ENCODE measurements around the gene SLC20A1. TPM values are rescaled to one million over a fixed set of nuclear protein-coding genes. Genes with fewer than 3 reads are reported as not detected.
"Not testable (repeated sequence)": the region's sequence is repeated elsewhere in the genome, so short reads cannot be mapped to it uniquely, and the experiment has no call there.

The SLC20A1 gene
- total RNA-seq, 4 donors from 2014 or later: 19.2 to 50.6 (median 34.5) TPM

DNA sequence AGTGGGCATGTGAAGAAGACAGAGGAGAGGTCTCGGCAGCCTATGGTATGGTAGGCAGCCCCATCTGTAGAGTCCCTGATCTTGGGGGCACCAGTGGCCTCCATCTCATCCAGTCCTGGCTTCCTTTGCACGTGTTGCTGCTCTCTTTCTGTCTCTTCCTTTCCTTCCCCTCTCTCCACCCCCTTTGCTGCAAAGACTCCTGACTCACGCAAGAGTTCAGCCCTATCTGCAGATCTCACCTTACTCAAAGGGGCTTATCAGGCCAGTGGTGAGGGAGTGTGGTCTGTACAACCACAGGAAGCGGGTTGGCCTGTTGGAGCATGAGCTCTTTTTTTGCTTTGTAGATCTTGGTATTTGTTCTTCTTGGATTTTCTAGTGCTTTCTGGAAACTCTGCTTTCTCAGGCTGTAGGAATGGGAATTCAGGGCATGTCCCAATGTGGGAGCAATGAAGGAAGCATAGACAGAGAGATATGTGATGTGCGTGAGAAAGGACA lies 60.5 kb downstream of the SLC20A1 start:
- 50% methylated on average over 5 of the region's 5 CpGs for WGBS
- Histone ChIP-seq H3K27ac (no peak overlapping the region), H3K4me3 (no peak overlapping the region), H3K36me3 (no peaks in the 10 kb centered on the region), H3K9me3 (no peaks in the 10 kb centered on the region), H3K4me1 (no peaks in the 10 kb centered on the region), H3K27me3 (peaks cover 2% of the 10 kb centered on the region)
- TF ChIP-seq POLR2AphosphoS5 (IDR thresholded peaks at IDR 0.05): no peak
- no peak for TF ChIP-seq POLR2A (IDR thresholded peaks at IDR 0.05)
- TF ChIP-seq, protein P1, sequence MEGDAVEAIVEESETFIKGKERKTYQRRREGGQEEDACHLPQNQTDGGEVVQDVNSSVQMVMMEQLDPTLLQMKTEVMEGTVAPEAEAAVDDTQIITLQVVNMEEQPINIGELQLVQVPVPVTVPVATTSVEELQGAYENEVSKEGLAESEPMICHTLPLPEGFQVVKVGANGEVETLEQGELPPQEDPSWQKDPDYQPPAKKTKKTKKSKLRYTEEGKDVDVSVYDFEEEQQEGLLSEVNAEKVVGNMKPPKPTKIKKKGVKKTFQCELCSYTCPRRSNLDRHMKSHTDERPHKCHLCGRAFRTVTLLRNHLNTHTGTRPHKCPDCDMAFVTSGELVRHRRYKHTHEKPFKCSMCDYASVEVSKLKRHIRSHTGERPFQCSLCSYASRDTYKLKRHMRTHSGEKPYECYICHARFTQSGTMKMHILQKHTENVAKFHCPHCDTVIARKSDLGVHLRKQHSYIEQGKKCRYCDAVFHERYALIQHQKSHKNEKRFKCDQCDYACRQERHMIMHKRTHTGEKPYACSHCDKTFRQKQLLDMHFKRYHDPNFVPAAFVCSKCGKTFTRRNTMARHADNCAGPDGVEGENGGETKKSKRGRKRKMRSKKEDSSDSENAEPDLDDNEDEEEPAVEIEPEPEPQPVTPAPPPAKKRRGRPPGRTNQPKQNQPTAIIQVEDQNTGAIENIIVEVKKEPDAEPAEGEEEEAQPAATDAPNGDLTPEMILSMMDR (IDR thresholded peaks at IDR 0.05): no peak
- no peak for TF ChIP-seq EP300 (IDR thresholded peaks at IDR 0.05)
- DNase-seq (ENCODE audit: low spot score in 2 of 2): peak in 1 of 2 donors; percentile 47

DNA sequence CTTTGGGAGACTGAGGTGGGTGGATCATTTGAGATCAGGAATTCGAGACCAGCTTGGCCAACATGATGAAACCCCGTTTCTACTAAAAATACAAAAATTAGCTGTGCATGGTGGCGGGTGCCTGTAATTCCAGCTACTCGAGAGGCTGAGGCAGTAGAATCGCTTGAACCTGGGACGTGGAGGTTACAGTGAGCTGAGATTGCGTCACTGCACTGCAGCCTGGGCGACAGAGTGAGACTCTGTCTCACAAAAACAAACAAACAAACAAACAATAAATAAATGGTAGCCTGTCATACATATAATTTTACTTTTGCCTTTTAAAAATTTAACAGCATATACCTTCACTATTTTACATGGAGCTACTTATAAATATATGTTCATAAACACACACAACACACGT lies 61.2 kb downstream of the SLC20A1 start:
- not testable (repeated sequence) for H3K27me3 ChIP-seq; H3K36me3 ChIP-seq; H3K4me1 ChIP-seq; H3K4me3 ChIP-seq; H3K27ac ChIP-seq; DNase-seq (ENCODE audit: low spot score in 2 of 2); H3K9me3 ChIP-seq
- WGBS: 80% methylated on average over 9 of the region's 9 CpGs

GRCh38 chr2:112708968-112709367 lies 63.2 kb downstream of the SLC20A1 start:
- H3K27me3 ChIP-seq: peaks cover 13% of the 10 kb centered on the region
- WGBS: 75% methylated on average over 10 of the region's 10 CpGs
- no peaks in the 10 kb centered on the region for H3K9me3 ChIP-seq
- TF ChIP-seq EP300 (IDR thresholded peaks at IDR 0.05) (no peak), POLR2A (IDR thresholded peaks at IDR 0.05) (no peak), POLR2AphosphoS5 (IDR thresholded peaks at IDR 0.05) (no peak)
- TF ChIP-seq, protein P1 (IDR thresholded peaks at IDR 0.05): no peak
- no peak for DNase-seq (ENCODE audit: low spot score in 2 of 2)
- H3K36me3 ChIP-seq: no peaks in the 10 kb centered on the region
- no peaks in the 10 kb centered on the region for H3K4me1 ChIP-seq
- no peak overlapping the region for H3K4me3 ChIP-seq
- no peak overlapping the region for H3K27ac ChIP-seq

DNA sequence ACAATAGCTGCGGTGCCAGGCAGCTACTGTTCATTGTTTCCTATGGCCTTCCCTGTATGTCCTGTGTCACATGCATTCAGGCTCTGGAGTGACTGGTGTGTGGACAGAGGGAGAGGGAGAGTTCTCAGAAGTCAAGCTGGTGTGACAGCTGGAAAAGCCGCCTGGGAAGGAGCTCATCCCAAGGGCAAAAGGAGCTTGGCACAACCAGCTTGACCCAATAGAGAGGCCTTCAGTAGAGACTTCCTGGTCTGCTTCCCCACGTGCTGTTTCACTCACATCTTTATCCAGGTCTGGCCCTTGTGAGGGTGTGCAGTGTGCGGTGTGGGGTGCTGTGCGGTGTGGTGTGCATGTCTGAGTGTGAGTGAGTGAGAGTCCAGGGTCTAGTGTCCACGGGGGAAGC lies 64.0 kb downstream of the SLC20A1 start:
- DNase-seq (ENCODE audit: low spot score in 2 of 2): peak in 1 of 2 donors; percentile 8
- Histone ChIP-seq H3K27ac (no peak overlapping the region), H3K27me3 (peaks cover 13% of the 10 kb centered on the region), H3K9me3 (no peaks in the 10 kb centered on the region), H3K4me3 (no peak overlapping the region), H3K4me1 (no peaks in the 10 kb centered on the region), H3K36me3 (no peaks in the 10 kb centered on the region)
- 76% methylated on average over 6 of the region's 6 CpGs for WGBS
- no peak for TF ChIP-seq EP300 (IDR thresholded peaks at IDR 0.05)
- TF ChIP-seq, protein P1 (IDR thresholded peaks at IDR 0.05): no peak
- no peak for TF ChIP-seq POLR2A (IDR thresholded peaks at IDR 0.05)
- no peak for TF ChIP-seq POLR2AphosphoS5 (IDR thresholded peaks at IDR 0.05)

DNA sequence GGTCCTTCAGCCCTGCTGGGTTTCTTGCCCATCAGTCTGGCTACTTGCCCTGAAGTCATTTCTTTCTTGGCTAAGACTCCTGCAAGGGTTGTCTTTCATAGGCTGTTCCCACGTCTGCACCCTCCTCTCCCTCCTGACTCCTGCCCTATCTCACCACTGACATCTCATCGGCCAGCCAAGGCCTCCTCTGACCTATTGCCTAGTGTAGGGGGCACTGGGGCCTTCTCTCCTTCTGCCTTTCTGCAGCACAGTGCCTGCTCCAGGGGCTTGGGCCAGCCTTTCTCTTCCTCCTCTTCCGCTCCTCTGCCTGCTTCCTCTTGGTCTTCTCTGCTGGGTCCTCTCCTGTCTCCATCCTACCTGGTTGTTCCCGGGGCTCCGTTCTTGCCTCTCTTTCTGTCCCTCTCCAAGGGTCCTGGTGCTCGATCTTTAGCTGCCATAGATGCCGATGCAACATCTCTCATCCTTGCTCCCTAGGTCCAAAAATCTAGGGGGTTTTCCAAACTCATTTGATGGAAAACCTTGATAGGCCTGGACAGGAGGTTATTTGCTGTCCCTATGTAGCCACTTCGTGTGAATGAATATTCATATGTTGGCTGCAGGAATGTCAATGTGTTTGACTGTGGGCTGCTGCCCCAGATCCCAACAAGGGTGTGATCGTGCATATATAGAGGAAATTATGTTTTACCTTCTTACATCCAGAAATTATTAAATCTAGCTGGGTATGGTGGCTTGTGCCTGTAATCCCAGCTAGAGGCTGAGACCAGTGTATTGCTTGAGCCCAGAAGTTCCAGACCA lies 65.4 kb downstream of the SLC20A1 start:
- Histone ChIP-seq H3K36me3 (no peaks in the 10 kb centered on the region), H3K27me3 (peaks cover 13% of the 10 kb centered on the region), H3K4me1 (no peaks in the 10 kb centered on the region), H3K9me3 (no peaks in the 10 kb centered on the region), H3K4me3 (no peak overlapping the region), H3K27ac (no peak overlapping the region)
- no peak for DNase-seq (ENCODE audit: low spot score in 2 of 2)
- WGBS: 83% methylated on average over 9 of the region's 9 CpGs
- no peak for TF ChIP-seq EP300 (IDR thresholded peaks at IDR 0.05)
- no peak for TF ChIP-seq POLR2A (IDR thresholded peaks at IDR 0.05)
- no peak for TF ChIP-seq POLR2AphosphoS5 (IDR thresholded peaks at IDR 0.05)
- TF ChIP-seq, protein P1 (IDR thresholded peaks at IDR 0.05): no peak
